Neural cell (in vitro differentiated cells): Measurements from ENCODE around the gene CABLES2.

Experiments
- CTCF ChIP-seq: fragments of 450-650 bp; IDR thresholded peaks from 2 replicates; pipeline ENCODE4 v1.5.1; 2014; ENCODE audit warnings: antibody characterized with exemption, mild to moderate bottlenecking, moderate library complexity; ENCODE audit not compliant: poor library complexity, severe bottlenecking
- EP300 ChIP-seq: fragments of 450-650 bp; conservative IDR thresholded peaks from 2 replicates; pipeline ENCODE4 v1.6.1; 2014; ENCODE audit warnings: antibody characterized with exemption, mild to moderate bottlenecking, moderate library complexity; ENCODE audit not compliant: poor library complexity, severe bottlenecking
- EZH2 ChIP-seq: fragments of 200-600, 300-800 bp; shearing (Covaris generic), sonication (generic); IDR thresholded peaks from 2 replicates; pipeline ENCODE4 v1.6.1; 2014; ENCODE audit warnings: antibody characterized with exemption, low read length, borderline replicate concordance, mild to moderate bottlenecking; ENCODE audit not compliant: insufficient read depth, poor library complexity, severe bottlenecking
- MXI1 ChIP-seq: fragments of 450-650 bp; conservative IDR thresholded peaks from 2 replicates; pipeline ENCODE4 v1.6.1; 2014; ENCODE audit warnings: antibody characterized with exemption, mild to moderate bottlenecking; ENCODE audit not compliant: poor library complexity, severe bottlenecking
- POLR2AphosphoS5 ChIP-seq: IDR thresholded peaks from 2 replicates; pipeline ENCODE4 v1.6.1; 2012
- RAD21 ChIP-seq: fragments of 450-650 bp; conservative IDR thresholded peaks from 2 replicates; pipeline ENCODE4 v1.6.1; 2014; ENCODE audit warnings: antibody characterized with exemption, mild to moderate bottlenecking, moderate library complexity
- REST ChIP-seq: IDR thresholded peaks from 2 replicates; pipeline ENCODE4 v1.6.1; 2012; ENCODE audit warnings: borderline replicate concordance
- SMC3 ChIP-seq: fragments of 450-650 bp; conservative IDR thresholded peaks from 2 replicates; pipeline ENCODE4 v1.6.1; 2014; ENCODE audit warnings: antibody characterized with exemption, mild to moderate bottlenecking, moderate library complexity; ENCODE audit not compliant: poor library complexity
- TAF1 ChIP-seq: IDR thresholded peaks from 2 replicates; pipeline ENCODE4 v1.6.1; 2012; ENCODE audit warnings: low read depth

- no peak for TF ChIP-seq MXI1
- TF ChIP-seq CTCF = no peak
- TF ChIP-seq EZH2 = no peak
- no peak for TF ChIP-seq RAD21
- no peak for TF ChIP-seq EP300
- TF ChIP-seq SMC3 = no peak
- TF ChIP-seq REST = no peak
- TF ChIP-seq POLR2AphosphoS5 = no peak
- TF ChIP-seq TAF1 = no peak
Measured at GRCh38 chr20:62453186-62453808, 46.2 kb upstream of the CABLES2 start.
